ENCODE measurements around the gene ACVR2A.

ACVR2A gene

DNA sequence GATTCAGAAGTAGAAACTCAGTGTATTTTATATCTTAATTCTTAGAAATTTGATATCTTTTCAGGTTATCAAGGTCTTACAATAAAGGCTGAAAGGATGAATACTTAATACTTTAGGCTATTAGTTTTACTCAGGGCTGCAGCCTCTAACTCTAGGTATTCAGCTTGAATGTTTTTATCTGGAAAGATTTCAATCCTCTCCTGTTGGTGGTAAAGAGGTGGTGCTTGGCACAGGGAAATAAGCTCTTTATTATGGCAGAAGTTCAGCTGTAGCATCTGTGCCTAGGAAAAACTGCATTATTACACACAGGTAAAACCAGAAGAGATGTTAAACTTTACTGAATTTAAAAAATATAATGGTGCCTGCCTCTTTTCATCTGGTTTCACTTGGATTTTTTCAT, 11.1 kb downstream of the ACVR2A start:
- Histone ChIP-seq H3K9me3 (no peaks in the 10 kb centered on the region), H3K27me3 (peaks cover 5% of the 10 kb centered on the region), H3K4me1 (ENCODE audit: control insufficient read depth in 1 of 2, insufficient read depth in 1 of 2, low read depth in 1 of 2, low read length in 1 of 2) (no peaks in the 10 kb centered on the region), H3K27ac (no peak overlapping the region), H3K4me3 (ENCODE audit: low read depth in 1 of 2, low read length in 1 of 2) (no peak overlapping the region), H3K36me3 (no peaks in the 10 kb centered on the region)
- no peak for TF ChIP-seq CTCF (IDR thresholded peaks at IDR 0.05)

DNA sequence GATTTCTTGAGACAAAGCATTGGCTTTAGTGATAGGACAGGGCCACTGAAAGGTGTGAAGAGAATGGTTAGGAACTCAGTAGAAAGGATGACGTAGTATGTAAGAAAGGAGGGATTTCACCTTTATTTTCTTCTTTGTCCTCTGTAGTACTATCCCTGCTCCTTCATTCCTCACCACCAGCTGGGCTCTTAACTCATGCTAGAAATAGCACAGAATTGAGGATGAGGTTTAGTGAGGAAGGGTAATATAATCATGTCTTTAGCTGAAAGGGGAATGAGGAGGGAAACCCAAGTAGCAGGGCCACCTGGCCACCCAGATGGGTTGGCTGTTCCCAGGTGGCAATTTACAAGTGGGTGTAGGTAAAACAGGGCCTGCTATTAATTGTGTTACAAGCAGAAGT, 15.2 kb downstream of the ACVR2A start:
- no peak overlapping the region for H3K27ac ChIP-seq
- TF ChIP-seq CTCF (IDR thresholded peaks at IDR 0.05) = no peak
- peaks cover 14% of the 10 kb centered on the region for H3K27me3 ChIP-seq
- H3K4me1 ChIP-seq (ENCODE audit: control insufficient read depth in 1 of 2, insufficient read depth in 1 of 2, low read depth in 1 of 2, low read length in 1 of 2) = no peaks in the 10 kb centered on the region
- no peak overlapping the region for H3K4me3 ChIP-seq (ENCODE audit: low read depth in 1 of 2, low read length in 1 of 2)
- no peaks in the 10 kb centered on the region for H3K36me3 ChIP-seq
- H3K9me3 ChIP-seq = no peaks in the 10 kb centered on the region

DNA sequence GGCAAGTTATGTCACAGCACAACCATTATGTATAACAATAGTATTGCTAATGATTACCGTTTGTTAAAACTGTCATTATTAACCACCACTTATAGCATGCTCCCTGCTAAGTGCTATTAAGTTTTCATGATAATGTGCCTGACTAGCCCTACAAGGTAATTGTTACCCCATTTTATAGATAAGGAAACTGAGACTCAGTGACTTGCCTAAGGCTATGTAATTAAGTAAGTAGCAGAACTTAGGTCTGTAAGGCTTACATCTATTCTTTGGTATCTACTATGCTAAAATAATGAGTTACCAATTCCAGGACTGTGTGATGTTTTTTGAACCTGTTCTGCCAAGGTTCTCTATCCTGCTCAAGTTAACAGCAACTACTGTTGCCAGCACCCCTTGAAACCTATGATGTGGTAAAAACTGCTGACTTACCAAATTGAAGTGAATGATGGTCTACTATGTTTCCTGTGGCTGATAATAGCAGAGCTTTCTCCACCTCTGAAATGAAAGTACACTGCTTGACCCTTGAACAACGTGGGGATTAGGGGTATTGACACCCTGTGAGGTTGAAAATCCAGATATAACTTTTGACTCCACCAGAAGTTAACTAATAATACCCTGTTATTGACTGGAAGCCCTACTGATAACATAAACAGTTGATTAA, 18.2 kb downstream of the ACVR2A start:
- H3K4me3 ChIP-seq (ENCODE audit: low read depth in 1 of 2, low read length in 1 of 2) = no peak overlapping the region
- H3K27me3 ChIP-seq = peaks cover 30% of the 10 kb centered on the region
- H3K27ac ChIP-seq = no peak overlapping the region
- H3K36me3 ChIP-seq = no peaks in the 10 kb centered on the region
- no peaks in the 10 kb centered on the region for H3K4me1 ChIP-seq (ENCODE audit: control insufficient read depth in 1 of 2, insufficient read depth in 1 of 2, low read depth in 1 of 2, low read length in 1 of 2)
- TF ChIP-seq CTCF (IDR thresholded peaks at IDR 0.05) = no peak
- H3K9me3 ChIP-seq = no peaks in the 10 kb centered on the region

DNA sequence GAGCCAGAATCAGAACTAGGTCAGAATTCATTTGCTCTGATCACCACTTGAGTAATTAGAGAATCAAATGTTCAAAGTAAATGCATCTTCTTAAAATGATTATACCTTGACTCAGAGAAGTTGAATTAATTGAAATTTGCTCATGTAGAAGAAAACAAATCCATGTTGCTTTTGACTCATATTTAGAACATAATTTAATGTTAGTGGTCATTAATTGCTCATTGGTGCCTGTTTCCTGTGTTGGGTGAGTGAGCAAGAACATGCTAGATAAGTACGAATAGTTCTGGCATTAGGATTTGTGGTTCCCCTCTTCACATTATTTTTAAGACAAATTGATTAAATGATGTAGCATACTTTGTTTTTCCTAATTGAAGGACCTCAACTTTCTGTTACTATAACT, 19.0 kb downstream of the ACVR2A start:
- no peak overlapping the region for H3K4me3 ChIP-seq (ENCODE audit: low read depth in 1 of 2, low read length in 1 of 2)
- TF ChIP-seq CTCF (IDR thresholded peaks at IDR 0.05) = no peak
- H3K36me3 ChIP-seq = no peaks in the 10 kb centered on the region
- H3K4me1 ChIP-seq (ENCODE audit: control insufficient read depth in 1 of 2, insufficient read depth in 1 of 2, low read depth in 1 of 2, low read length in 1 of 2) = no peaks in the 10 kb centered on the region
- H3K27ac ChIP-seq = no peak overlapping the region
- no peaks in the 10 kb centered on the region for H3K9me3 ChIP-seq
- H3K27me3 ChIP-seq = peaks cover 33% of the 10 kb centered on the region

DNA sequence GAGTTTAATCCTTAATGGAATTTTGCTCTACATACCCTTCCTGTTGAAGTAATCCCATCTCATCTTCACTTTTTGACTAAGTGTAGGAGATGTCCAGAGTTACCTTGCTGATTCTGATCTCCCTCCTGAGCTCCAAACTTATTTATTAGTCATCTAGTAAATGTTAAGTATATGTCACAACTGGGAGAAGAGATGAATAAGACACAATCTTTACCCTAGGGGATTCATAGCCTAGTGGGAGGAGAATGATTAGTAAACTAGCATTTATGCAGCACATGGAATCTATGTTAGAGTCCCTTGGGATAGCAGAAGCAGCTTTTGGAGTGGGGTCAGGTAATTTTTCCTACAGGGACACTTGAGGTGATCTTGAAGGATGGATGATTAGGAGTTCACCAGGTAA, 20.7 kb downstream of the ACVR2A start:
- Histone ChIP-seq H3K9me3 (no peaks in the 10 kb centered on the region), H3K4me3 (ENCODE audit: low read depth in 1 of 2, low read length in 1 of 2) (no peak overlapping the region), H3K4me1 (ENCODE audit: control insufficient read depth in 1 of 2, insufficient read depth in 1 of 2, low read depth in 1 of 2, low read length in 1 of 2) (no peaks in the 10 kb centered on the region), H3K27me3 (peaks cover 29% of the 10 kb centered on the region), H3K27ac (no peak overlapping the region), H3K36me3 (no peaks in the 10 kb centered on the region)
- no peak for TF ChIP-seq CTCF (IDR thresholded peaks at IDR 0.05)

DNA sequence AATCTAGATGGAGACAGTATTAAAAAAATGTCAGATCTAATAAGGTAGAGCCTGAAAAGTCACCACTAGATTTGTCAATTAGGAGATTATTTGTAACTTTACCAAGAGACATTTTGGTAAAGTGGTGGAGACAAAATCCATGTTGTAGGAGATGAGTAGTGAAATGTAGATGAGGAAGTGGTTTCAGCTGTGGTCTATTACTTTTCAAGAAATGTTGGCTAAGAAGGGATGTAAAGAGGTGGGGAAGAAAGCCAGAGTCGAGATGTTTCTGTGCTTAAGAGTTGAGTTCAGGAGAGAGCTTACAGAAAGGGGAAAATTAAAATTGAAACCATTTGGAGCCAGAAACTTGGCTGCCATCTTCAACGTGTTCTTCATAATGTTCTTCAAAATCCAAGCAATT, 22.2 kb downstream of the ACVR2A start:
- no peak for TF ChIP-seq CTCF (IDR thresholded peaks at IDR 0.05)
- peaks cover 29% of the 10 kb centered on the region for H3K27me3 ChIP-seq
- H3K9me3 ChIP-seq = no peaks in the 10 kb centered on the region
- H3K36me3 ChIP-seq = no peaks in the 10 kb centered on the region
- no peak overlapping the region for H3K4me3 ChIP-seq (ENCODE audit: low read depth in 1 of 2, low read length in 1 of 2)
- H3K27ac ChIP-seq = no peak overlapping the region
- H3K4me1 ChIP-seq (ENCODE audit: control insufficient read depth in 1 of 2, insufficient read depth in 1 of 2, low read depth in 1 of 2, low read length in 1 of 2) = no peaks in the 10 kb centered on the region

Measured in neutrophil (primary cell).